ENCODE results near the gene METTL18. TPM values are rescaled to one million over a fixed set of nuclear protein-coding genes. Genes with fewer than 3 reads are reported as not detected.

Gene METTL18
- total RNA-seq, 1 donor from 2014 or later = 7.0 TPM

GRCh38 chr1:169793730-169794129, 977 bp downstream of the METTL18 start:
- peak overlapping the region; percentile 99 for H3K27ac Mint-ChIP-seq (ENCODE audit: unreplicated experiment)
- H3K27me3 Mint-ChIP-seq (ENCODE audit: unreplicated experiment) = peaks cover 5% of the 10 kb centered on the region
- no peak for DNase-seq (ENCODE audit: low spot score)
- no peaks in the 10 kb centered on the region for H3K9me3 Mint-ChIP-seq (ENCODE audit: unreplicated experiment)
- peaks cover 5% of the 10 kb centered on the region for H3K36me3 Mint-ChIP-seq (ENCODE audit: low read depth, unreplicated experiment)
- peak overlapping the region; percentile 93 for H3K4me3 Mint-ChIP-seq (ENCODE audit: unreplicated experiment)
- peaks cover 18% of the 10 kb centered on the region for H3K4me1 Mint-ChIP-seq (ENCODE audit: unreplicated experiment)
- TF ChIP-seq, protein P1, sequence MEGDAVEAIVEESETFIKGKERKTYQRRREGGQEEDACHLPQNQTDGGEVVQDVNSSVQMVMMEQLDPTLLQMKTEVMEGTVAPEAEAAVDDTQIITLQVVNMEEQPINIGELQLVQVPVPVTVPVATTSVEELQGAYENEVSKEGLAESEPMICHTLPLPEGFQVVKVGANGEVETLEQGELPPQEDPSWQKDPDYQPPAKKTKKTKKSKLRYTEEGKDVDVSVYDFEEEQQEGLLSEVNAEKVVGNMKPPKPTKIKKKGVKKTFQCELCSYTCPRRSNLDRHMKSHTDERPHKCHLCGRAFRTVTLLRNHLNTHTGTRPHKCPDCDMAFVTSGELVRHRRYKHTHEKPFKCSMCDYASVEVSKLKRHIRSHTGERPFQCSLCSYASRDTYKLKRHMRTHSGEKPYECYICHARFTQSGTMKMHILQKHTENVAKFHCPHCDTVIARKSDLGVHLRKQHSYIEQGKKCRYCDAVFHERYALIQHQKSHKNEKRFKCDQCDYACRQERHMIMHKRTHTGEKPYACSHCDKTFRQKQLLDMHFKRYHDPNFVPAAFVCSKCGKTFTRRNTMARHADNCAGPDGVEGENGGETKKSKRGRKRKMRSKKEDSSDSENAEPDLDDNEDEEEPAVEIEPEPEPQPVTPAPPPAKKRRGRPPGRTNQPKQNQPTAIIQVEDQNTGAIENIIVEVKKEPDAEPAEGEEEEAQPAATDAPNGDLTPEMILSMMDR (IDR thresholded peaks at IDR 0.05; ENCODE audit: unreplicated experiment) = no peak

- Mint-ChIP-seq H3K9me3 (ENCODE audit: unreplicated experiment) (no peaks in the 10 kb centered on the region), H3K4me3 (ENCODE audit: unreplicated experiment) (no peak overlapping the region), H3K4me1 (ENCODE audit: unreplicated experiment) (peaks cover 6% of the 10 kb centered on the region), H3K27ac (ENCODE audit: unreplicated experiment) (no peak overlapping the region), H3K27me3 (ENCODE audit: unreplicated experiment) (no peaks in the 10 kb centered on the region), H3K36me3 (ENCODE audit: low read depth, unreplicated experiment) (peaks cover 5% of the 10 kb centered on the region)
- no peak for DNase-seq (ENCODE audit: low spot score)
- TF ChIP-seq, protein P1 (IDR thresholded peaks at IDR 0.05; ENCODE audit: unreplicated experiment) = no peak
Observed at GRCh38 chr1:169788402-169788801, 6.3 kb downstream of the METTL18 start.

- Mint-ChIP-seq H3K27ac (ENCODE audit: unreplicated experiment) (no peak overlapping the region), H3K27me3 (ENCODE audit: unreplicated experiment) (no peaks in the 10 kb centered on the region), H3K9me3 (ENCODE audit: unreplicated experiment) (no peaks in the 10 kb centered on the region), H3K4me3 (ENCODE audit: unreplicated experiment) (no peak overlapping the region), H3K4me1 (ENCODE audit: unreplicated experiment) (peaks cover 1% of the 10 kb centered on the region), H3K36me3 (ENCODE audit: low read depth, unreplicated experiment) (peaks cover 4% of the 10 kb centered on the region)
- DNase-seq (ENCODE audit: low spot score) = no peak
- TF ChIP-seq, protein P1 (IDR thresholded peaks at IDR 0.05; ENCODE audit: unreplicated experiment) = no peak
Observed at GRCh38 chr1:169786974-169787373, 7.7 kb downstream of the METTL18 start.

DNA sequence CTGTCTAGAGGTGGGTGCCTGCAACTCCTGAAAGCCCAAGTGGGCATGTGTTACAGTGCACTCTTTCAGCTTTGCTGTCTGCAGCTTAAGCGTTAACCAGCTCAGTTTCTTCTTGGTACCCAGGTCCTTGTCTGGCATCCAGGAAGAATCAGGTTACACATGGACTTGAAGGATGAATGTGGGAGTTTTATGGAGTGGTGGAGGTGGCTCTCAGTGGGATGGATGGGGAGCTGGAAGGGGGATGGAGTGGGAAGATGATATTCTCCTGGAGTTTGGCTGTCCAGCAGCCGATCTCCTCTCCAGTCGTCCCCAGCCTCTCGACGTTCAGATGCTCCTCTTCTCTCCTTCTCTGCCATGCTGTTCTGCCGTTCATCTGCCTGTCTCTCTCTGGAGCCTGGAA, 9.4 kb downstream of the METTL18 start:
- Mint-ChIP-seq H3K36me3 (ENCODE audit: low read depth, unreplicated experiment) (no peaks in the 10 kb centered on the region), H3K27me3 (ENCODE audit: unreplicated experiment) (no peaks in the 10 kb centered on the region), H3K27ac (ENCODE audit: unreplicated experiment) (no peak overlapping the region), H3K4me3 (ENCODE audit: unreplicated experiment) (no peak overlapping the region), H3K9me3 (ENCODE audit: unreplicated experiment) (no peaks in the 10 kb centered on the region), H3K4me1 (ENCODE audit: unreplicated experiment) (no peaks in the 10 kb centered on the region)
- TF ChIP-seq, protein P1 (IDR thresholded peaks at IDR 0.05; ENCODE audit: unreplicated experiment) = no peak
- no peak for DNase-seq (ENCODE audit: low spot score)

DNA sequence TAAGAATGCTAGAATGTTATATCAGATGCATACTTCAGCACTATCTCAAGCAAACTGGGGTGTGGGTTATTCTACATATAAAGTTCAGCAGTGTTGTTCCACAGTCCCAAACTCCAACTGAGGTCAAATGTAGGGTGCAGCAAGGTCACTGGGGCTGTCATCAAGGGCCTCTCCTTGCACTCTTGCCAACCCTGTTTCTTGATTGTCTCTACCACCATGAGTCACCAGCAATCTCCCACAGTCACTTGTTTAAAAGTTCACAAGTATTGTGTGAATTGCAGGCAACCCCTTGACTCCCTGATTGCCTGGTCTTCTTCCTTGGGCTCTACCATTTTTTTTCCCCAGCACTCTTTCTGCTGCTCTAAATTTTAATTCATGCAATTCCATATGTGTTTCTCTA, 10.6 kb downstream of the METTL18 start:
- Mint-ChIP-seq H3K4me3 (ENCODE audit: unreplicated experiment) (no peak overlapping the region), H3K4me1 (ENCODE audit: unreplicated experiment) (no peaks in the 10 kb centered on the region), H3K9me3 (ENCODE audit: unreplicated experiment) (no peaks in the 10 kb centered on the region), H3K27me3 (ENCODE audit: unreplicated experiment) (no peaks in the 10 kb centered on the region), H3K27ac (ENCODE audit: unreplicated experiment) (no peak overlapping the region), H3K36me3 (ENCODE audit: low read depth, unreplicated experiment) (no peaks in the 10 kb centered on the region)
- TF ChIP-seq, protein P1 (IDR thresholded peaks at IDR 0.05; ENCODE audit: unreplicated experiment) = no peak
- DNase-seq (ENCODE audit: low spot score) = no peak

All from endothelial cell (in vitro differentiated cells).